IgD-negative memory B cell (primary cell): ENCODE results near the gene NR6A1. TPM values are rescaled to one million over a fixed set of nuclear protein-coding genes. Genes with fewer than 3 reads are reported as not detected.
A peak's percentile ranks its signal among the peaks of the same experiment; 100 is the strongest.

Experiments
- H3K27ac Mint-ChIP-seq, 3 donors: one replicate each; pipeline ENCODE4 v1.8.0; 2020 to 2022; ENCODE audit warnings: mild to moderate bottlenecking in 3 of 3, mixed read lengths in 3 of 3, moderate library complexity in 1 of 3
- H3K27me3 Mint-ChIP-seq: one replicate; pipeline ENCODE4 v1.8.0; 2021; ENCODE audit warnings: mixed read lengths
- H3K36me3 Mint-ChIP-seq: one replicate; pipeline ENCODE4 v1.8.0; 2020; ENCODE audit warnings: mild to moderate bottlenecking, mixed read lengths
- H3K4me1 Mint-ChIP-seq, 3 donors: one replicate each; pipeline ENCODE4 v1.8.0; 2020 to 2022; ENCODE audit warnings: mixed read lengths in 3 of 3, mild to moderate bottlenecking in 1 of 3
- H3K4me3 Mint-ChIP-seq, 4 donors: one replicate each; pipeline ENCODE4 v1.8.0; 2020 to 2022; ENCODE audit warnings: mild to moderate bottlenecking in 4 of 4, mixed read lengths in 4 of 4, moderate library complexity in 3 of 4
- H3K9me3 Mint-ChIP-seq, 3 donors: one replicate each; pipeline ENCODE4 v1.8.0; 2020 to 2021; ENCODE audit warnings: mixed read lengths in 3 of 3, mild to moderate bottlenecking in 1 of 3
- polyA plus RNA-seq: library from polyadenylated mRNA; unstranded; fragments of 300-500 nt; fragmentation: Illumina TruSeq; gene quantifications from one replicate; pipeline ENCODE4 v1.2.3, GENCODE V29; 2021

NR6A1 gene
- polyA plus RNA-seq, 1 donor from 2014 or later: 0.03 TPM

GRCh38 chr9:124665391-124666058 lies 105.6 kb downstream of the NR6A1 start:
- H3K9me3 Mint-ChIP-seq: no peaks in the 10 kb centered on the region
- H3K4me3 Mint-ChIP-seq: no peak overlapping the region
- peaks cover 4% of the 10 kb centered on the region for H3K27me3 Mint-ChIP-seq
- peaks cover 0 to 5% (median 0%) of the 10 kb centered on the region in 3 donors for H3K4me1 Mint-ChIP-seq
- H3K36me3 Mint-ChIP-seq: no peaks in the 10 kb centered on the region
- H3K27ac Mint-ChIP-seq: no peak overlapping the region

GRCh38 chr9:124664143-124664542 lies 107.0 kb downstream of the NR6A1 start:
- Mint-ChIP-seq H3K36me3 (no peaks in the 10 kb centered on the region), H3K9me3 (no peaks in the 10 kb centered on the region), H3K4me1 (peaks cover 4 to 11% (median 6%) of the 10 kb centered on the region in 3 donors), H3K27ac (no peak overlapping the region), H3K27me3 (peaks cover 13% of the 10 kb centered on the region), H3K4me3 (no peak overlapping the region)

- H3K27me3 Mint-ChIP-seq: peaks cover 15% of the 10 kb centered on the region
- H3K36me3 Mint-ChIP-seq: peaks cover 2% of the 10 kb centered on the region
- H3K9me3 Mint-ChIP-seq: no peaks in the 10 kb centered on the region
- no peak overlapping the region for H3K4me3 Mint-ChIP-seq
- H3K4me1 Mint-ChIP-seq: peaks cover 11 to 18% (median 13%) of the 10 kb centered on the region in 3 donors
- H3K27ac Mint-ChIP-seq: no peak overlapping the region
Measured at GRCh38 chr9:124663046-124663961, 107.8 kb downstream of the NR6A1 start.

GRCh38 chr9:124662561-124662960 lies 108.5 kb downstream of the NR6A1 start:
- Mint-ChIP-seq H3K36me3 (peaks cover 2% of the 10 kb centered on the region), H3K4me3 (no peak overlapping the region), H3K9me3 (no peaks in the 10 kb centered on the region), H3K27me3 (peaks cover 16% of the 10 kb centered on the region), H3K27ac (no peak overlapping the region), H3K4me1 (peaks cover 11 to 19% (median 14%) of the 10 kb centered on the region in 3 donors)

GRCh38 chr9:124661271-124661670 lies 109.8 kb downstream of the NR6A1 start:
- Mint-ChIP-seq H3K27ac (no peak overlapping the region), H3K4me1 (peaks cover 11 to 19% (median 14%) of the 10 kb centered on the region in 3 donors), H3K27me3 (peaks cover 16% of the 10 kb centered on the region), H3K9me3 (no peaks in the 10 kb centered on the region), H3K4me3 (peak overlapping the region in 2 of 4 donors; percentile 29 to 52), H3K36me3 (peaks cover 2% of the 10 kb centered on the region)

GRCh38 chr9:124660341-124660801 lies 110.7 kb downstream of the NR6A1 start:
- no peak overlapping the region for H3K27ac Mint-ChIP-seq
- peaks cover 16% of the 10 kb centered on the region for H3K27me3 Mint-ChIP-seq
- no peaks in the 10 kb centered on the region for H3K9me3 Mint-ChIP-seq
- peaks cover 2% of the 10 kb centered on the region for H3K36me3 Mint-ChIP-seq
- peak overlapping the region; percentile 53 to 79 (median 69) for H3K4me3 Mint-ChIP-seq
- H3K4me1 Mint-ChIP-seq: peaks cover 11 to 19% (median 14%) of the 10 kb centered on the region in 3 donors

GRCh38 chr9:124659099-124659659 lies 111.9 kb downstream of the NR6A1 start:
- Mint-ChIP-seq H3K4me1 (peaks cover 11 to 19% (median 14%) of the 10 kb centered on the region in 3 donors), H3K36me3 (peaks cover 4% of the 10 kb centered on the region), H3K27ac (peak overlapping the region in 2 of 3 donors; percentile 80 to 81), H3K4me3 (peak overlapping the region; percentile 79 to 99 (median 90)), H3K9me3 (no peaks in the 10 kb centered on the region), H3K27me3 (peaks cover 16% of the 10 kb centered on the region)

- Mint-ChIP-seq H3K4me3 (peak overlapping the region; percentile 79 to 99 (median 90)), H3K9me3 (no peaks in the 10 kb centered on the region), H3K27ac (peak overlapping the region in 1 of 3 donors; percentile 81), H3K4me1 (peaks cover 11 to 19% (median 14%) of the 10 kb centered on the region in 3 donors), H3K36me3 (peaks cover 4% of the 10 kb centered on the region), H3K27me3 (peaks cover 16% of the 10 kb centered on the region)
Measured at GRCh38 chr9:124658165-124659017, 112.7 kb downstream of the NR6A1 start.

GRCh38 chr9:124657516-124657915 lies 113.6 kb downstream of the NR6A1 start:
- Mint-ChIP-seq H3K27ac (no peak overlapping the region), H3K4me1 (peaks cover 11 to 19% (median 14%) of the 10 kb centered on the region in 3 donors), H3K4me3 (peak overlapping the region in 2 of 4 donors; percentile 79 to 99), H3K9me3 (no peaks in the 10 kb centered on the region), H3K27me3 (peaks cover 16% of the 10 kb centered on the region), H3K36me3 (peaks cover 4% of the 10 kb centered on the region)

GRCh38 chr9:124654431-124654830 lies 116.7 kb downstream of the NR6A1 start:
- no peak overlapping the region for H3K4me3 Mint-ChIP-seq
- H3K36me3 Mint-ChIP-seq: peaks cover 4% of the 10 kb centered on the region
- peaks cover 6% of the 10 kb centered on the region for H3K27me3 Mint-ChIP-seq
- no peak overlapping the region for H3K27ac Mint-ChIP-seq
- peaks cover 8 to 13% (median 11%) of the 10 kb centered on the region in 3 donors for H3K4me1 Mint-ChIP-seq
- no peaks in the 10 kb centered on the region for H3K9me3 Mint-ChIP-seq

GRCh38 chr9:124652615-124653393 lies 118.3 kb downstream of the NR6A1 start:
- H3K36me3 Mint-ChIP-seq: peaks cover 2% of the 10 kb centered on the region
- no peaks in the 10 kb centered on the region for H3K27me3 Mint-ChIP-seq
- no peaks in the 10 kb centered on the region for H3K9me3 Mint-ChIP-seq
- no peak overlapping the region for H3K4me3 Mint-ChIP-seq
- H3K4me1 Mint-ChIP-seq: no peaks in the 10 kb centered on the region
- H3K27ac Mint-ChIP-seq: no peak overlapping the region

- Mint-ChIP-seq H3K4me3 (no peak overlapping the region), H3K9me3 (no peaks in the 10 kb centered on the region), H3K4me1 (no peaks in the 10 kb centered on the region), H3K27me3 (no peaks in the 10 kb centered on the region), H3K27ac (no peak overlapping the region), H3K36me3 (peaks cover 2% of the 10 kb centered on the region)
Measured at GRCh38 chr9:124652203-124652602, 118.9 kb downstream of the NR6A1 start.

GRCh38 chr9:124645274-124645673 lies 125.8 kb downstream of the NR6A1 start:
- H3K4me1 Mint-ChIP-seq: no peaks in the 10 kb centered on the region
- no peaks in the 10 kb centered on the region for H3K27me3 Mint-ChIP-seq
- H3K36me3 Mint-ChIP-seq: no peaks in the 10 kb centered on the region
- no peak overlapping the region for H3K27ac Mint-ChIP-seq
- H3K4me3 Mint-ChIP-seq: no peak overlapping the region
- peaks cover 0 to 10% (median 2%) of the 10 kb centered on the region in 3 donors for H3K9me3 Mint-ChIP-seq
